NCI-H510A (cell line): ENCODE data around the gene FAM114A1.
"Not testable (repeated sequence)": the region's sequence is repeated elsewhere in the genome, so short reads cannot be mapped to it uniquely, and the experiment has no call there.

Experiments used
- DNase-seq: peaks from one replicate; lab custom pipeline; 2025; lab: John Stamatoyannopoulos, UW

FAM114A1 gene

GRCh38 chr4:38904090-38904666 is 36.6 kb downstream of the FAM114A1 start:
- DNase-seq = no peak

- no peak for DNase-seq
Measured at GRCh38 chr4:38904682-38905081, 37.1 kb downstream of the FAM114A1 start.

- DNase-seq = no peak
Measured at GRCh38 chr4:38905652-38906385, 38.2 kb downstream of the FAM114A1 start.

GRCh38 chr4:38907696-38908270 is 40.2 kb downstream of the FAM114A1 start:
- no peak for DNase-seq

- no peak for DNase-seq
Measured at GRCh38 chr4:38909015-38909414, 41.4 kb downstream of the FAM114A1 start.

- DNase-seq = no peak
Measured at GRCh38 chr4:38911257-38911656, 43.7 kb downstream of the FAM114A1 start.

GRCh38 chr4:38914854-38915253 is 47.2 kb downstream of the FAM114A1 start:
- no peak for DNase-seq

- DNase-seq = not testable (repeated sequence)
Measured at GRCh38 chr4:38916267-38916666, 48.7 kb downstream of the FAM114A1 start.

GRCh38 chr4:38917481-38918025 is 49.9 kb downstream of the FAM114A1 start:
- DNase-seq = no peak

GRCh38 chr4:38919494-38919893 is 51.9 kb downstream of the FAM114A1 start:
- no peak for DNase-seq

GRCh38 chr4:38920186-38920585 is 52.6 kb downstream of the FAM114A1 start:
- DNase-seq = no peak

- DNase-seq = no peak
Measured at GRCh38 chr4:38920677-38921076, 53.1 kb downstream of the FAM114A1 start.

GRCh38 chr4:38921151-38921550 is 53.5 kb downstream of the FAM114A1 start:
- no peak for DNase-seq

- no peak for DNase-seq
Measured at GRCh38 chr4:38923746-38924145, 56.1 kb downstream of the FAM114A1 start.

GRCh38 chr4:38924353-38924752 is 56.7 kb downstream of the FAM114A1 start:
- no peak for DNase-seq

GRCh38 chr4:38925492-38926413 is 58.1 kb downstream of the FAM114A1 start:
- DNase-seq = no peak

GRCh38 chr4:38926896-38927295 is 59.3 kb downstream of the FAM114A1 start:
- no peak for DNase-seq

- no peak for DNase-seq
Measured at GRCh38 chr4:38928568-38928967, 61.0 kb downstream of the FAM114A1 start.

- no peak for DNase-seq
Measured at GRCh38 chr4:38928974-38929373, 61.4 kb downstream of the FAM114A1 start.

GRCh38 chr4:38930204-38930603 is 62.6 kb downstream of the FAM114A1 start:
- DNase-seq = no peak

GRCh38 chr4:38930707-38931106 is 63.1 kb downstream of the FAM114A1 start:
- DNase-seq = no peak

- no peak for DNase-seq
Measured at GRCh38 chr4:38931125-38931524, 63.5 kb downstream of the FAM114A1 start.
